ENCODE results near the gene GPR152. TPM values are rescaled to one million over a fixed set of nuclear protein-coding genes. Genes with fewer than 3 reads are reported as not detected.

The GPR152 gene
- total and polyA plus RNA-seq, 12 donors: not detected

DNA sequence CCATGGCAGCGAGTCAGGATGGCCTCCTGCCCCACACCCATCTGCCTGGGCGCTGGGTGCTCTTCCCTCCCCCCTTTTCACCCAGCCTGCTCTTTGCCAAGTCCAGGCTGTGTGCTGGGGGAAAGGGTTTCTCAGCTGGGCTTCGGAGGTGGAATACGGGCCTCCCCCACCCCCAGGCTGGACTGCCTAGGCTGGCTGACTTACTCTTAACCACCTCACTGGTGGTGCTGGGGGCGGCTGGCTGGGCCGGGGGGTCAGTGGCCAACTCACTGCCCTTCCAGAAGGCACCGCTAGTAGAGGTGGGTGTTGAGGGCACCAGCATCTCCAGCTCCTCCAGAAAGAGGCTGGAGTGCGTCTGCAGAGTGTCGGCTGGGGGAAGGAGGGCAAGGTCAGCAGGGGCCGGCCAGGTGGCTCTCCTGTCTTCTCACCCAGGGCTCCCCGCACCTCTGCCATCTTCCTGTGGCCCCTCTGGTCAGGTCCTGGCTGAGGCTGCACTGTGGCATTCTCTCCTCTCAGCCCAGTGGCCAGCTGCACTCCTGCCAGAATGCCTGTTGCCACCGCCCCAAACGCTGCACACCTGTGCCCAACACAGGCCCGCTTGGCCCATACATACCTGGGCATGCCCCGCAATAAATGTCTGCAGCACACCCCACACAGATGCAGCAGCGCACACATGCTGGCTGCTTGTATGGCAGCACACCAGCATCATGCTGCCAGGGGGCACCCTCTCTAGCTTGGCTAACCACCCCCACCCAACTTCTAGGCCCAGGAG lies 42.9 kb upstream of the GPR152 start:
- ATAC-seq: no peak
- intact Hi-C loops (cut with DNase I): no loop called here
- WGBS, 2 donors: 94 to 95% methylated on average over 16 of the region's 16 CpGs
- no peak overlapping the region for H3K4me3 ChIP-seq
- TF ChIP-seq, protein P1, sequence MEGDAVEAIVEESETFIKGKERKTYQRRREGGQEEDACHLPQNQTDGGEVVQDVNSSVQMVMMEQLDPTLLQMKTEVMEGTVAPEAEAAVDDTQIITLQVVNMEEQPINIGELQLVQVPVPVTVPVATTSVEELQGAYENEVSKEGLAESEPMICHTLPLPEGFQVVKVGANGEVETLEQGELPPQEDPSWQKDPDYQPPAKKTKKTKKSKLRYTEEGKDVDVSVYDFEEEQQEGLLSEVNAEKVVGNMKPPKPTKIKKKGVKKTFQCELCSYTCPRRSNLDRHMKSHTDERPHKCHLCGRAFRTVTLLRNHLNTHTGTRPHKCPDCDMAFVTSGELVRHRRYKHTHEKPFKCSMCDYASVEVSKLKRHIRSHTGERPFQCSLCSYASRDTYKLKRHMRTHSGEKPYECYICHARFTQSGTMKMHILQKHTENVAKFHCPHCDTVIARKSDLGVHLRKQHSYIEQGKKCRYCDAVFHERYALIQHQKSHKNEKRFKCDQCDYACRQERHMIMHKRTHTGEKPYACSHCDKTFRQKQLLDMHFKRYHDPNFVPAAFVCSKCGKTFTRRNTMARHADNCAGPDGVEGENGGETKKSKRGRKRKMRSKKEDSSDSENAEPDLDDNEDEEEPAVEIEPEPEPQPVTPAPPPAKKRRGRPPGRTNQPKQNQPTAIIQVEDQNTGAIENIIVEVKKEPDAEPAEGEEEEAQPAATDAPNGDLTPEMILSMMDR (IDR thresholded peaks at IDR 0.05): no peak
- peaks cover 0 to 98% (median 50%) of the 10 kb centered on the region in 9 donors for H3K36me3 ChIP-seq
- no peaks in the 10 kb centered on the region for H3K27me3 ChIP-seq
- DNase-seq: no peak
- no peaks in the 10 kb centered on the region for H3K9me3 ChIP-seq
- H3K27ac ChIP-seq: no peak overlapping the region
- H3K4me1 ChIP-seq: peaks cover 0 to 13% (median 0%) of the 10 kb centered on the region in 9 donors

DNA sequence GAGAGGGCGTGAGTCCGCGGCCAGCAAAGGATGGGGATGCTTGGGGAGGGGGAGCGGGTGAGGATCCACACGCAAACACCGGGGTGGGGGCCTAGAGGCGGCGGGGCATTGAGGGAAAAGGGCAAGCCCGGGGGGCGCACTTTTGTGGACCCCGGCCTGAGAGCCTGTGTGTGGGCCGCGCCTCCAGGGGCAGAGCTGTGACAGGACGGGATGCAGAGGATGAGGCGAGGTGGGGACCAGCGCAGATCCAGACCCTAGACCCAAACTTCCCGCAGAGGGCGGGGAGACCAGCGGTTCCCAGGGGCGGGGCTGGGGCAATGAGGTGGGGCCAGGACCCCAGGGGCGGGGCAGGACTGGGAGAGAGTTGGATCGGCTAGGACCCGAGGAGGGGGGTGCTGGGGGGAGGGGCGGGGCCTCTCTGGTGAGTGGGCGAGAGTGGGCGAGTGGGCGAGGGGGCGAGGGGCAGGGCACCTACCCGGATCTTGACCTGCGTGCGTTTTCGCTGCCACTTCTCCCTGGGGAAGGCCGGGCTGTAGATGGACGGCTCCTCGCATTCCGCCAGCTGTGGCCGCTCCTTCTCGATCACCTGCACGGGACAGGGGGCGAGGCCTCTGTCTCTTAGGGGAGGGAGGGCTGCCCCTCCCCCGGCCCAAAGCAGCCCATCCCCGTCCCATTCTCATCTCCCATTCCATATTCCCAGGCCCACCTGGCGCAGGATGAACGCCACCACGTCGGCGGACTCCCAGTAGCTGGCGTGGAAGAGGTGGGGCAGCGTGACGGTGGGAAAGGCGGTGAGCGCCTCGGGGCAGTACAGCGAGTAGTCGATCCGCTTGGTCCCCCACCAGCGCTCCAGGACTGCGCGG lies 42.1 kb upstream of the GPR152 start:
- DNase-seq (no peak), ATAC-seq (no peak)
- TF ChIP-seq, protein P1 (IDR thresholded peaks at IDR 0.05): no peak
- H3K27me3 ChIP-seq: no peaks in the 10 kb centered on the region
- H3K36me3 ChIP-seq: peaks cover 0 to 98% (median 53%) of the 10 kb centered on the region in 9 donors
- H3K4me3 ChIP-seq: no peak overlapping the region
- H3K4me1 ChIP-seq: peaks cover 0 to 13% (median 0%) of the 10 kb centered on the region in 9 donors
- H3K9me3 ChIP-seq: no peaks in the 10 kb centered on the region
- whole genome bisulfite sequencing, 2 donors: 92% methylated on average over 57 to 59 of the region's 59 CpGs
- intact Hi-C loops (cut with DNase I): no loop called here
- no peak overlapping the region for H3K27ac ChIP-seq

DNA sequence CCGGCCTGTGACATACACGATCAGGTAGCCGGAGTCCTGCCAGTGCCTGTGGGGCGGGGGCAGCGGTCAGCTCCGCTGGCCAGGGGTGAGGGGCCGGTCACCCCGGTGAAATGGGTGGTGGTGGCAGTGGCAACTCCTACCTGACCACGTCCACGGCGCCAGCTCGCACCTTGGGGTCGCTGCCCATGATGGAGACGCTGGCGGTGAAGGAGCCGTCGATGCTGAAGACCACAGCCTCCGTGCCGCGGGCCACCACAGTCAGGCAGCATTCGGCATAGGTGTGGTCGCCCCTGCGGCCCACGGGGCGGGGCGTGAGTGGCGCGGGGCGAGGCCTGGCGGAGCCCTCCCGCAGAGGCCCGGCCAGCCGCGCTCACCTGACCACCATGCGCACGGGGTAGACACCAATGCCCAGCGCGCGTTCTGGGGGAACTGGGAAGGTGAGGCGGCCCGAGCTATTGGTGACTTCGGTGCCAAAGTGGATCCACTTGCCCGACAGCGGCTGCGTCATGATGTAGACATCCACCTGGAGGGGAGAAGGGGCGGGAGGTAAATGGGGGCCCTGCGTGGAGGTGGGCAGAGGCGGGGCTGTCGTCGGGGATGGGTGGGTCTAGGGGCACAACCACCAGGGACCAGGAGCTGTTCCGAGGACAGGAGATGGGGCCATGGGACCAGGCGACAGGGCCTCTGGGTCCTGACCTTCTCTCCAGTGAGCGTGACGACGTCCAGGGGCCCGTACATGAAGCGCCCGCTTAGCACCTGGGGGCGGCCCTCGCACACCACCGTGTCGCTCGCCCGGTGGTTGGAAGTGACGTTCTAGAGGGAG lies 41.2 kb upstream of the GPR152 start:
- H3K36me3 ChIP-seq: peaks cover 0 to 100% (median 61%) of the 10 kb centered on the region in 9 donors
- DNase-seq: no peak
- ATAC-seq: no peak

More for the DNA sequence above, 41.2 kb upstream of the GPR152 start:
- no peak overlapping the region for H3K27ac ChIP-seq
- no peaks in the 10 kb centered on the region for H3K9me3 ChIP-seq
- no peaks in the 10 kb centered on the region for H3K27me3 ChIP-seq
- WGBS, 2 donors: 95 to 96% methylated on average over 53 to 65 of the region's 65 CpGs
- intact Hi-C loops (cut with DNase I): no loop called here
- TF ChIP-seq, protein P1 (IDR thresholded peaks at IDR 0.05): no peak
- no peak overlapping the region for H3K4me3 ChIP-seq
- H3K4me1 ChIP-seq: peaks cover 0 to 8% (median 0%) of the 10 kb centered on the region in 9 donors
